GM12891 (cell line): ENCODE measurements around the gene CYBB.

Experiments
- PAX5 ChIP-seq: IDR thresholded peaks from 2 replicates; pipeline ENCODE4 v1.6.1; 2011; ENCODE audit warnings: low read length, moderate library complexity, mild to moderate bottlenecking; ENCODE audit not compliant: insufficient read depth, severe bottlenecking
- POLR2A ChIP-seq: IDR thresholded peaks from 2 replicates; pipeline ENCODE4 v1.6.1; 2011; ENCODE audit warnings: low read depth, low read length, control low read depth
- POLR2AphosphoS5 ChIP-seq: IDR thresholded peaks from 2 replicates; pipeline ENCODE4 v1.6.1; 2011; ENCODE audit warnings: low read depth, low read length, control low read depth
- POU2F2 ChIP-seq: IDR thresholded peaks from 2 replicates; pipeline ENCODE4 v1.6.1; 2011; ENCODE audit warnings: low read depth, mild to moderate bottlenecking, control low read depth, low read length, moderate library complexity
- SPI1 ChIP-seq: IDR thresholded peaks from 2 replicates; pipeline ENCODE4 v1.6.1; 2011; ENCODE audit warnings: low read depth, low read length, control low read depth
- TAF1 ChIP-seq: IDR thresholded peaks from 2 replicates; pipeline ENCODE4 v1.6.1; 2011; ENCODE audit warnings: low read depth, low read length, control low read depth

DNA sequence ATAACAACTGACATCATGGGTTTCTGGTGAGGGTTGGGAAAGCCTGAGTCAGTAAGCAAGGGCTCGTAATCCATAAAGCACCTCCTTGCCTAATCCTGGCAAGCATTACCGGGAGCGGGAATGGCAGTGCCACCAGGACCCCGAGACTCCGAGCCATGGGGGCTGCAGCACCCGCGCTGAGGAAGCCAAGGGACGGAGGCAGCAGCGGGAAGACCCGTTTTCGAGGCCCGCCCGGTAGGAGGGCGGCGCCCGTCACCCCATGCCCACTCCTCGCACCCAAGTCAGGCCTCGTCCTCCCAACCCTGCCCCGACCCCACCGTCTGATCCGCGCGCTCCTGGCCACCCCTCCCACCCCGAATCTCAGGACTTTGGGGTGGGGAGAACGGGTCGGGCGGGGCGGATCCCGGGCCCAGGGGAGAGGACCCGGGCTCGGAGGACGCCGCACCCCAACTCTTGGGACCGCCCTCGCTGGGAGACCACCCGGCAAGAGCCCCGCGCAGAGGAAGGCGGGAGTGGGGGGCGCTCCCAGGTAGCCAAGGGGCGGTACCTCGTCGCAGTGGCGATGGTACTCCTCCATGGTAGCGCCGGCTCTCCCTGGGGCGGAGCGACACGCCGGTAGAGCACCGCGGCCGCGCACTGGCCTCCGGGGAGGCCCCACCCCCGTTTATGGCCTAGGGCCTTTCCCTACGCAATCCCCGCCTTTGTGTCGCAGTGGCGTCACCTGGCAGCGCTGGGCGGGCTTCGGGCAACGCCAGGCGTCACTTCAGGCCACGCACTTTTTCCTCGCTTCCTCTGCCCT lies 67.3 kb downstream of the CYBB start, which contains the start of gene DYNLT3:
- TF ChIP-seq POLR2A (no peak), SPI1 (no peak), POLR2AphosphoS5 (no peak), TAF1 (no peak), POU2F2 (no peak), PAX5 (no peak)
